Fibroblast of skin of back (primary cell): Measurements from ENCODE around the gene GPR35. TPM values are rescaled to one million over a fixed set of nuclear protein-coding genes. Genes with fewer than 3 reads are reported as not detected.

Experiments used
- DNase-seq: peaks from one replicate; pipeline ENCODE4 v3.0.0-alpha.2; 2013
- polyA plus RNA-seq, 2 experiments: library from polyadenylated mRNA; unstranded; fragments of 120-200 nt; gene quantifications; one replicate each; pipeline ENCODE4 v1.2.1, GENCODE V29; 2013; ENCODE audit not compliant: insufficient read length in 2 of 2

The GPR35 gene, protein sequence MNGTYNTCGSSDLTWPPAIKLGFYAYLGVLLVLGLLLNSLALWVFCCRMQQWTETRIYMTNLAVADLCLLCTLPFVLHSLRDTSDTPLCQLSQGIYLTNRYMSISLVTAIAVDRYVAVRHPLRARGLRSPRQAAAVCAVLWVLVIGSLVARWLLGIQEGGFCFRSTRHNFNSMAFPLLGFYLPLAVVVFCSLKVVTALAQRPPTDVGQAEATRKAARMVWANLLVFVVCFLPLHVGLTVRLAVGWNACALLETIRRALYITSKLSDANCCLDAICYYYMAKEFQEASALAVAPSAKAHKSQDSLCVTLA
- polyA plus RNA-seq (2013, experiment 1 of 2; ENCODE audit: insufficient read length): 1.1 TPM
- 1.00 TPM for polyA plus RNA-seq (2013, experiment 2 of 2; ENCODE audit: insufficient read length)

- DNase-seq: peak; percentile 91
Measured at GRCh38 chr2:240624950-240625621, at the start of gene GPR35. Gene GPR35, plus strand, starts transcription at chr2:240625480. Its CDS starts 4,473 bp downstream, at chr2:240629953.

DNA sequence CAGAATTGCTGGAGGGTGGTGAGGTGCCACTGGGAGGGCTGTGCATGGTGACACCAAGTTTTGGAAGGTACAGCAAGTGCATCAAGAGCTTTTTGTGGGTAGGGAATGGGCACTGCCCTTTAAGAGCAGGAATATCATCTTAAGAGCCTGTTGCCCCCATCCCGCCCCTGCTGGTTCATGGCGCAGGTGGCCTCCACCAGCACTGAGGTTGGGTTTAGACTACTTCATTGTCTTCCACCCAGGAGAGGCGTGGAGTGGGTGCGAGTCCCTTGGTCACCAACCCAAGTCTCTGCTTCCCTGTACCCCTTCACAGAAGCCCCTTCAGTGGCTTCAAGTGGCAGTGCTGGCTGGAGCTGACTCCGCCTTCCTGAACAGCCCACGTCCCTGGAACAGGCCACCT is 49.2 kb upstream of the GPR35 start:
- DNase-seq: no peak

GRCh38 chr2:240576436-240577205 is 48.7 kb upstream of the GPR35 start:
- DNase-seq: no peak

DNA sequence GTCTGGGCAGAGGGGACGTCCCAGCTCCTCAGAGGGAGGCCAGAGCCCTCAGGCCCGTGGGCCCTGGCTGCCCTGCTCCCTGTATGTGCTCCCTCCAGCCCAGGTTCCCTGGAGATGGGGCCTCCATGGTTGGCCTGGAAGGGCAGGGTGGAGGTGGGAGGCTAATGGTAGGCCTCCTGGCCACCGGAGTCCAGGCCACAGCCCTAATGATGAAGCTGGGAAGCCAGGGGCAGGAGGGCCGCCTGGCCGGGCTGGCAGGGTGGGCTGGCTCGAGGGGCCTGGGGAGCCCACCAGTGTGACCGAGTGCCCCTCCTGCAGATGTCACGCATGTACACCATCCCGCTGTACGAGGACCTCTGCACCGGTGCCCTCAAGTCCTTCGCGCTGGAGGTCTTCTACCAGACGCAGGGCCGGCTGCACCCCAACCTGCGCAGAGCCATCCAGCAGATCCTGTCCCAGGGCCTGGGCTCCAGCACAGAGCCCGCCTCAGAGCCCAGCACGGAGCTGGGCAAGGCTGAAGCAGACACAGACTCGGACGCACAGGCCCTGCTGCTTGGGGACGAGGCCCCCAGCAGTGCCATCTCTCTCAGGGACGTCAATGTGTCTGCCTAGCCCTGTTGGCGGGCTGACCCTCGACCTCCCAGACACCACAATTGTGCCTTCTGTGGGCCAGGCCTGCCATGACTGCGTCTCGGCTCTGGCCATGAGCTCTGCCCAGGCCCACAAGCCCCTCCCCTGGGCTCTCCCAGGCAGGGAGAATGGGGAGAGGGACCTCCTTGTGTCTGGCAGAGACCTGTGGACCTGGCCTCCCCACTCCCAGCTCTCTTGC is 47.8 kb upstream of the GPR35 start:
- no peak for DNase-seq

DNA sequence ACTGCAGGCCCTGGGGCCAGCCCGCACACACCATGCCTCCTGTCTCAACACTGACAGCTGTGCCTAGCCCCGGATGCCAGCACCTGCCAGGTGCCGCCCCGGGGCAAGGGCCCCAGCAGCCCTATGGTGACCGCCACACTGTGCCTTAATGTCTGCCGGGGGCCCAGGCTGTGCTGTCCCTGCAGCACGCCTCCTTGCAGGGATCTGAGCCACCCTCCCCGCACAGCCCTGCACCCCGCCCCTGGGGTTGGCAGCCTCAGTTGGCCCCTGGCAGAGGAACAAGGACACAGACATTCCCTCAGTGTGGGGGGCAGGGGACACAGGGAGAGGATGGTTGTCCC is 47.2 kb upstream of the GPR35 start:
- no peak for DNase-seq

- DNase-seq: no peak
Measured at GRCh38 chr2:240578488-240578887, 46.8 kb upstream of the GPR35 start.

DNA sequence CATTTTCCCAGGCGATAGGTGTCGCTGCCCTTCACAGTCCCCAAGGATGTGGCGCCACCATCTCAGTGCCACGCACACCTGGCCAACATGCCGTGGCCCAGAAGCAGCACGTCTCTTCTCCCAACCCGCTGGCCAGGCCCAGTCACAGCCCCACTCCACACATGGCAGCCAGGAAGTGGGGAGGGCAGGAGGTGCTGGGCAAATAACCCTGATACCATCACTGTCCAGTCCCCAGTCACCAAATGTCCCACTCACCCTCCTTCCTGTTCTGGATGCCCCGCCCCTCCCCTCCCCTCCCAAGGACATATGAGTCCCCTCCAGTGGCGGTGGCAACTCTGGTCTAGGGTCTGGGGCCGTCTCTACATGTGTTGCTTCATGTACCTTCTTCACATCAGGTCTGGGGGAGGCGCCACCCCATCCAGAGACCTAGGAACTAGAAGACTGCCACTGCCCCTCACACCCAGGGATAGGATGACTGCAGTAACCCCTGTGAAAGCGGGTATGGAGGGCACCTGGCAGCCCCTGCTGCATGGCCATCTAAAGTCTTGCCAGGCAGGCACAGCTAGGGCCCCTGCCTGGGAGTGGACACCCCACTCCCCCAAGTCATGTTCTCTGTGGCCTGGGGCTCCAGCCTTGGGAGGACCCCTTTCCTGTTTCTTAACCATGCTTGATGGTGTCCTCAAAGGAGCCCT is 46.1 kb upstream of the GPR35 start:
- DNase-seq: no peak

DNA sequence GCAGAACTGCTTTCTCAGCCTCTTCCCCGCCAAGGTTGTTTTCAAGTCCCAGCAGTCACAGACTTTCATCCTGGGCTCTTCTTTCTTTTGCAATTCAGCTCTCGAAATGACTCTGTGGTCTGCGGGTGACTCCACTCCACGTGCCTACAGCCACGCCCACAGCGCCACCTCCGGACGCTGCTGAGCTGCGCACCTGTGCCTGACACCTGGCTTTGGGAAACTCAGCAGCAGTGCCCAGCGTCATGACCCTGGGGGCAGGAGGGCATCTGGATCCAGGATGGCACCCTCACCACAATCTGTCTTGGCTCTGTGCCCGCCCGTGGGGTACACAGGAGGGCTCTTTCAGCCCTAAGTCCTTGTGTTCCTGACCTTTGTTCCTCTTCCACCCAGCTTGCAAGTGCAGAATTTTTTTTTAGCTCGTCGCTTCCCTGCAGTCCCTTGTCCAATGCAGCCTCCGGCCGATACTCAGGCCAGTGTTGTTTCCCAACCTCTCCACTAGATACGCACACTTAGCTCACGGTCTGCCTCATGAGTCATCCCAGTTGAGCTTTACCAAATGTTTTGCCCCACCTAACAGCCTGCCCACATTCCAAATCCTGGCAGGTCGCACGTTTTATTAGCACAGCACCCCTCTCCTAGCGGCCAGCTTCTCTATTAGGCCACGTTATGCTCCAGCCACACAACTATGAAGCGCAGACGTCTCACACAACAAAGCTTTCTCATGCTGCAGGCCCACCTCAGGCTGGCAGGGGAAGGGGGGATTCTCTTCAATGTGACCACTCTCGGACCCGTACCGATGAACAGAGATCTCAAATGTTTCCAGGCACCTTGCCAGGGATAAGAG is 45.3 kb upstream of the GPR35 start:
- DNase-seq: peak; percentile 39

DNA sequence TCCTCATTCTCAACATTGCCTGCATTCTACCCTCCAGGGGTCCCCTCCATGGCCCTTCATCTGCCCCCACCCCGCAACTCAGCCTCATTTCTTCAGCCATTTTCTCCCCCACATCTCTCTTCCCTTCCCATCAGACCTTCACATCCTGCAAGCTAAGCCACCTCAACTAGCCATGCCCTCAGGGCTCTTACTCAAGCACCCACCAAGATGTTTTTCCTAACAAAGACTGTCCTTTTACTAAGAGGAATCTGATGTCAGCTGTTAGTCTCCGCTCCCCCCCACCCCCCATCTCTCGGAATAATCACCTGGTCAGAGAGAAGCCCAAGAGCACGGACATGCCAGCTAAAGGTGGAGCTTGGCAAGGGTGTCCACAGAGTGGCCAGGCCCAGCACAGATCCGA is 43.5 kb upstream of the GPR35 start:
- DNase-seq: no peak

- no peak for DNase-seq
Measured at GRCh38 chr2:240582781-240583180, 42.5 kb upstream of the GPR35 start.

- no peak for DNase-seq
Measured at GRCh38 chr2:240583774-240584173, 41.5 kb upstream of the GPR35 start.

- peak; percentile 54 for DNase-seq
Measured at GRCh38 chr2:240584486-240585031, 40.7 kb upstream of the GPR35 start.

GRCh38 chr2:240585101-240585500 is 40.2 kb upstream of the GPR35 start:
- DNase-seq: no peak

GRCh38 chr2:240585681-240586197 is 39.5 kb upstream of the GPR35 start:
- no peak for DNase-seq

DNA sequence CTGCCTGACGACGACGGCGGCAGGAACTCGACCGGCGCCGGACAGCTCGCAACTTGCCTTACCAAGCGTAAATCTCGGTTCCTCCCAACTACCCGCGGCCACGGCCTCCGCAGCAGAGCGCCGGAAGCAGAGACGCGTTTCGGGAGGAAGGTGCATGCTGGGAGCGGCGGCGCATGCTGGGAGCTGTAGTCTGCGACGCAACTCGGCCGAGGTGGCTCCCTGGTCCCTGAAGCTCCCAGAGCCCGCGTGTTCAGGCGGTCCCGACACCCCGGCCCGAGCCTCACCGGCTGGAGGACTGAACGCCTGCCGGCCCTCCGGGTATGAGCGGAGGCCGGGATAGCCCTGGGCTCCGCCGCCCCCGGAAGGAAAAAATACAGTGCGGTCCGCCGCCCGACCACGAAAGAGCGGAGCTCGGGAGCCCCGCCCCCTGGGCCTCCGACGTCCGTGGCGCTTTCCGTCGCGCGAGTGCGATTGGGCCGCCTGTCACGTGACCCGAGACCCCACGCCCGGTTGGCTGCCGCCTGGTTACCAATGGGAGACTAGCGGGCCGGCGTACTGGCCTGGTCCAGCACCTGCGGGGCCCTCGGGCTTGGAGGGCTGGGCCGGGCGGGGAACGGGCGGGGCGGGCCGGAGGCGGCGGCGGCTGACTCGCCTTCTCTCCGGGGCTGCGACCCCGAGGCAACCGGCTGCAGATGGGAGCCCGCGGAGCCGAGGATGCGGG is 38.9 kb upstream of the GPR35 start, which contains the start of gene CAPN10:
Gene CAPN10, plus strand, starts transcription at position 537 of the 721 bp plus-strand sequence. Its CDS starts 178 bp downstream, at position 715.
- DNase-seq: peak; percentile 94

DNA sequence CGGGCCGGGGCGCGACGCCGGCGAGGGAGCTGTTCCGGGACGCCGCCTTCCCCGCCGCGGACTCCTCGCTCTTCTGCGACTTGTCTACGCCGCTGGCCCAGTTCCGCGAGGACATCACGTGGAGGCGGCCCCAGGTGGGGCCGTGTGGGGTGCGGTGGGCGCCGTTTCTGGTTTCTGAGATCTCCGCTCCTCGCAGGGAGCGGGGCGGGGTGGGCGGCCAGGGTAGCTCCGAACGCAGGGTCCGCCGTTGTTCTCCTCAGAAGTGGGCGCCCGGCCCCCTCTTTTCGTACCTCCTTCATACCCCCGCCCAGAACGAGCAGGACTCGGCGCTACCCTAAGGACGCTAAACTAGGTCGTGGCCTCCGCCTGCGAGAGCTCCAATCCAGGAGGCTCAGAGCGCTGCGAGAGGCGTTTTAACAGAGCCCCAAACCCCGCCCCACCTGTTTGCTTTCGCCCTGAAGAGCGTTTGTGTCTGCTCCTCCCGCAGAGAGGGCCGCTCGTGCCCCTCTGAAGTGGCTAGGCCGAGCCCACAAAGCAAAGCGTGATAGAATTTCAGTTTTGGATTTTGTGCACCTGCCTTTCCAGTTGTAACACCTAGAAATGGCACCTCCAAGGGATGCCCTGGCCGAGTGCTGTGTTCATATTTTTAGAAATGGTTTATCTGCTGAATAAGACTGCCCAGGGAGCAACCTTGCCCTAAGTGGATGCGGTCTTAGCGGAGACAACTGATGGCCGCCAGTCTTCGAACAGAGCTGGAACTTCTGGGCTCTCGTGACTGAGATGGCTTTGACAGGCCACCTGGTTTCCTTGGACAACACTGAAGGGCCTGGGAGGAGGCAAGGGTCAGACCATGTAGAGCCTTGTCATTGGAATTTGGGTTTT is 38.1 kb upstream of the GPR35 start:
- no peak for DNase-seq

DNA sequence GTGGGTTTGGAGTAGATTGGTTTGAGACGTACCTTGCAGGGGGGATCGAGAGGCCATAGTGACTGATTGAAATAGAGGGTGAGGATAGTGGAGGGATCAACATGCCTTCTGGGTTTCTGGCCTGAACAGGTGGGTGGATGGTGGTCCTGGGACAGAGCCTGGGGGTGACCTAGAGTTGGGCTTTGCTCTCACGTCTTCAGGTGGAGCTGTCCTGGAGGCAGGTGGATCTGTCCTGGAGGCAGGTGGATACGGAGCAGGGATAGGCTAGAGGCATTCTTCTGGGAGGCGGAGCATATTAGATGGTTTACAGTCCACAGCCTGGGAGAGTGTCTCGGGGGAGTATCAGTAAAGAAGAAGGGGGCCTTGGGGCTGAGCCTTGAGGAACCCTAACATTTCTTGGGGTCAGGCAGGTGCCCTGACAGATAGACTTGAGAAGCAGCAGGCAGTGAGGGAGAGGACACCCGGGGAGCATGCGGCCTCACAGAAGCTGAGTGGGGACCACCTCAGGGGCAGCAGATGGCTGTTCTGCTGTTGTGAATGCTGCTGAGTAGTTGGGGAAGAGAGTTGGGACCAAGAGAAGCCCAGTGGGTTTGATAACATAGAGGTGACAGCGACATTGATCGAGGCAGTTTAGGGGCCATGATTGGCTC is 37.1 kb upstream of the GPR35 start:
- DNase-seq: no peak

- DNase-seq: no peak
Measured at GRCh38 chr2:240588669-240589068, 36.6 kb upstream of the GPR35 start.
